ENCODE results near the gene MTHFD1. TPM values are rescaled to one million over a fixed set of nuclear protein-coding genes. Genes with fewer than 3 reads are reported as not detected.

MTHFD1 gene
- total RNA-seq, 1 experiment from 2014 or later, result 153 TPM

- intact Hi-C loops (cut with micrococcal nuclease), result no loop called here
- no peak overlapping the region for H3K4me3 ChIP-seq (replicated peaks in 1 of 2; ENCODE audit: low read depth in 1 of 2, low read length in 2 of 2)
- CTCF ChIA-PET, result interaction anchor here (1.0 kb wide), 1 partner anchor 12 kb away, joined by 5 read pairs; no protein-coding TSS in a partner anchor
- ATAC-seq (no peak), DNase-seq (ENCODE audit: low read depth, low spot score) (no peak)
- POLR2A ChIA-PET, result no interaction called here
- H3K79me2 ChIP-seq (ENCODE audit: insufficient read depth, low read length), result no peaks in the 10 kb centered on the region
- no peaks in the 10 kb centered on the region for H3K9me2 ChIP-seq (ENCODE audit: insufficient read depth)
- no peak overlapping the region for H3K27ac ChIP-seq (ENCODE audit: low read depth, low read length)
- H2AFZ ChIP-seq (ENCODE audit: low read depth, low read length, poor library complexity, severe bottlenecking), result no peak overlapping the region
- peaks cover 24 to 29% of the 10 kb centered on the region in 2 experiments for H3K4me1 ChIP-seq (ENCODE audit: control insufficient read depth in 1 of 2, insufficient read depth in 2 of 2, low read length in 2 of 2)
- no peaks in the 10 kb centered on the region for H4K20me1 ChIP-seq (ENCODE audit: insufficient read depth)
- no peaks in the 10 kb centered on the region for H3K9me3 ChIP-seq (ENCODE audit: control insufficient read depth in 1 of 2, insufficient read depth in 1 of 2, low read depth in 1 of 2, low read length in 2 of 2)
- no TSS peak for BruUV-seq (replicated peaks)
- H3K4me2 ChIP-seq (ENCODE audit: low read length), result no peak overlapping the region
- H3K36me3 ChIP-seq (ENCODE audit: control insufficient read depth in 1 of 2, insufficient read depth in 2 of 2, low read length in 2 of 2), result peaks cover 36 to 44% of the 10 kb centered on the region in 2 experiments
- RAD21 ChIA-PET (ENCODE audit: low non-redundant PET in 1 of 2, low total read pairs in 2 of 2, uncharacterized antibody in 2 of 2, unreplicated experiment in 2 of 2), result no interaction called here
- no peaks in the 10 kb centered on the region for H3K27me3 ChIP-seq (ENCODE audit: insufficient read depth, low read length)
- H3K9ac ChIP-seq (ENCODE audit: low read length), result no peak overlapping the region
- TF ChIP-seq CBX3 (IDR thresholded peaks at IDR 0.05; ENCODE audit: low read depth) (no peak), JUND (IDR thresholded peaks at IDR 0.05) (no peak), SIN3A (IDR thresholded peaks at IDR 0.05; ENCODE audit: low read depth) (no peak), YY1 (IDR thresholded peaks at IDR 0.05; ENCODE audit: extremely low read depth, insufficient replicate concordance, low read depth, low read length) (no peak), ATF3 (IDR thresholded peaks at IDR 0.05) (no peak), CTCF (IDR thresholded peaks at IDR 0.05 in 2 of 3, conservative IDR thresholded peaks at IDR 0.05 in 1 of 3; ENCODE audit: borderline replicate concordance in 1 of 3, insufficient read depth in 1 of 3, low read depth in 2 of 3, low read length in 2 of 3) (no peak), SP1 (IDR thresholded peaks at IDR 0.05; ENCODE audit: low read depth) (no peak), ELF1 (IDR thresholded peaks at IDR 0.05; ENCODE audit: borderline replicate concordance, low read depth) (no peak)
- TF ChIP-seq, protein P1, sequence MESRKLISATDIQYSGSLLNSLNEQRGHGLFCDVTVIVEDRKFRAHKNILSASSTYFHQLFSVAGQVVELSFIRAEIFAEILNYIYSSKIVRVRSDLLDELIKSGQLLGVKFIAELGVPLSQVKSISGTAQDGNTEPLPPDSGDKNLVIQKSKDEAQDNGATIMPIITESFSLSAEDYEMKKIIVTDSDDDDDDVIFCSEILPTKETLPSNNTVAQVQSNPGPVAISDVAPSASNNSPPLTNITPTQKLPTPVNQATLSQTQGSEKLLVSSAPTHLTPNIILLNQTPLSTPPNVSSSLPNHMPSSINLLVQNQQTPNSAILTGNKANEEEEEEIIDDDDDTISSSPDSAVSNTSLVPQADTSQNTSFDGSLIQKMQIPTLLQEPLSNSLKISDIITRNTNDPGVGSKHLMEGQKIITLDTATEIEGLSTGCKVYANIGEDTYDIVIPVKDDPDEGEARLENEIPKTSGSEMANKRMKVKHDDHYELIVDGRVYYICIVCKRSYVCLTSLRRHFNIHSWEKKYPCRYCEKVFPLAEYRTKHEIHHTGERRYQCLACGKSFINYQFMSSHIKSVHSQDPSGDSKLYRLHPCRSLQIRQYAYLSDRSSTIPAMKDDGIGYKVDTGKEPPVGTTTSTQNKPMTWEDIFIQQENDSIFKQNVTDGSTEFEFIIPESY (IDR thresholded peaks at IDR 0.05; ENCODE audit: extremely low read depth, insufficient replicate concordance, low read length), result no peak
Observed at GRCh38 chr14:64442300-64442988, 54.3 kb downstream of the MTHFD1 start.
